H1 (cell line): Measurements from ENCODE around the gene SPR. TPM values are rescaled to one million over a fixed set of nuclear protein-coding genes. Genes with fewer than 3 reads are reported as not detected.

ENCODE experiments used
- CTCF ChIA-PET: fragments of 300-600 bp; sonication (Branson Sonifier 250); formaldehyde crosslinking; loops from one replicate; lab custom pipeline; 2021; ENCODE audit not compliant: partially characterized antibody; lab: Charles Lee
- POLR2A ChIA-PET: fragments of 300-600 bp; sonication (Branson Sonifier 250); formaldehyde crosslinking; loops from one replicate; lab custom pipeline; 2021; ENCODE audit warnings: inconsistent platforms; ENCODE audit not compliant: partially characterized antibody; lab: Charles Lee
- DNase-seq, 2 experiments: peaks; one replicate each; pipeline versions ENCODE4 v3.0.0 to v3.0.0-alpha.2; 2010 to 2022; ENCODE audit warnings: low spot score in 2 of 2, low read depth in 1 of 2, mixed read lengths in 1 of 2
- FAIRE-seq: peaks from 2 replicates; lab custom pipeline; 2011; peaks lifted over from hg19 to GRCh38; lab: Jason Lieb, UNC
- H2AFZ ChIP-seq: 2 replicates; pipeline ENCODE4 v1.8.1; 2012; ENCODE audit warnings: low read length, inconsistent platforms
- H2AK5ac ChIP-seq: 2 replicates; pipeline ENCODE4 v1.6.1; 2013; ENCODE audit warnings: low read depth, low read length
- H2BK120ac ChIP-seq: replicated peaks from 2 replicates; pipeline ENCODE3; 2013; ENCODE audit warnings: low read depth, low read length, inconsistent platforms
- H2BK12ac ChIP-seq: 2 replicates; pipeline ENCODE4 v1.6.1; 2013; ENCODE audit warnings: low read depth, low read length
- H2BK15ac ChIP-seq: 2 replicates; pipeline ENCODE4 v1.6.1; 2013; ENCODE audit warnings: low read length
- H2BK20ac ChIP-seq: 2 replicates; pipeline ENCODE4 v1.6.1; 2013; ENCODE audit warnings: low read length
- H2BK5ac ChIP-seq: 2 replicates; pipeline ENCODE4 v1.6.1; 2013; ENCODE audit warnings: low read depth, low read length
- H3K14ac ChIP-seq: 2 replicates; pipeline ENCODE4 v1.6.1; 2013; ENCODE audit warnings: inconsistent platforms; ENCODE audit not compliant: insufficient read length
- H3K18ac ChIP-seq: 2 replicates; pipeline ENCODE4 v1.6.1; 2013; ENCODE audit warnings: low read length; ENCODE audit errors: extremely low read depth
- H3K23ac ChIP-seq: 2 replicates; pipeline ENCODE4 v1.6.1; 2013; ENCODE audit warnings: inconsistent platforms; ENCODE audit not compliant: insufficient read length
- H3K23me2 ChIP-seq: 2 replicates; pipeline ENCODE4 v1.6.1; 2013; ENCODE audit warnings: low read depth, low read length
- H3K27ac ChIP-seq: 2 replicates; pipeline ENCODE4 v1.6.1; 2011; ENCODE audit warnings: low read depth, low read length, inconsistent platforms
- H3K27me3 ChIP-seq, 4 experiments: replicated peaks in 1 of 4; 1 replicate in 1 of 4; 2 replicates in 3 of 4; pipeline versions ENCODE4 v1.6.1 to v1.8.1; 2011 to 2013; ENCODE audit warnings: low read length in 3 of 4, mild to moderate bottlenecking in 3 of 4, inconsistent platforms in 2 of 4, mixed read lengths in 2 of 4, moderate library complexity in 1 of 4; ENCODE audit not compliant: control insufficient read depth in 3 of 4, insufficient read depth in 3 of 4; ENCODE audit errors: extremely low read depth in 1 of 4
- H3K36me3 ChIP-seq, 4 experiments: 2 replicates each; pipeline versions ENCODE4 v1.6.1 to v1.8.1; 2011 to 2013; ENCODE audit warnings: mild to moderate bottlenecking in 4 of 4, low read length in 3 of 4, moderate library complexity in 2 of 4, control low read depth in 1 of 4, inconsistent platforms in 1 of 4; ENCODE audit not compliant: insufficient read depth in 4 of 4, control insufficient read depth in 2 of 4
- H3K4ac ChIP-seq: replicated peaks from 2 replicates; pipeline ENCODE3; 2013; ENCODE audit warnings: low read length, low read depth, mixed read lengths, inconsistent platforms; ENCODE audit not compliant: insufficient read length
- H3K4me1 ChIP-seq, 4 experiments: replicated peaks in 1 of 4; 1 replicate in 1 of 4; 2 replicates in 3 of 4; pipeline versions ENCODE4 v1.6.1 to v1.8.1; 2011 to 2013; ENCODE audit warnings: low read length in 3 of 4, inconsistent platforms in 2 of 4, mixed read lengths in 1 of 4; ENCODE audit not compliant: insufficient read depth in 4 of 4, control insufficient read depth in 3 of 4
- H3K4me2 ChIP-seq, 2 experiments: 2 replicates each; pipeline versions ENCODE4 v1.6.1 to v1.8.1; 2011 to 2013; ENCODE audit warnings: low read depth in 2 of 2, low read length in 2 of 2, control low read depth in 1 of 2, inconsistent platforms in 1 of 2, mild to moderate bottlenecking in 1 of 2; ENCODE audit not compliant: insufficient read depth in 1 of 2
- H3K4me3 ChIP-seq, 4 experiments: fragments of 200-600, 300-600 bp in 1 of 4; sonication (generic), shearing (Covaris generic), sonication (Bioruptor Twin) in 1 of 4; 2 replicates each; pipeline versions ENCODE4 v1.5.1 to v1.8.1; 2011 to 2016; ENCODE audit warnings: low read length in 4 of 4, low read depth in 3 of 4, control low read depth in 2 of 4, inconsistent platforms in 2 of 4, mild to moderate bottlenecking in 2 of 4, mixed read lengths in 1 of 4, moderate library complexity in 1 of 4; ENCODE audit not compliant: insufficient read depth in 2 of 4; ENCODE audit errors: extremely low read depth in 1 of 4
- H3K56ac ChIP-seq: replicated peaks from 2 replicates; pipeline ENCODE3; 2013; ENCODE audit warnings: low read depth, mild to moderate bottlenecking, mixed read lengths, low read length, inconsistent platforms; ENCODE audit not compliant: insufficient read length
- H3K79me1 ChIP-seq: 2 replicates; pipeline ENCODE4 v1.6.1; 2013; ENCODE audit warnings: low read depth, low read length, control low read depth
- H3K79me2 ChIP-seq, 2 experiments: 2 replicates each; pipeline versions ENCODE4 v1.6.1 to v1.8.1; 2012 to 2013; ENCODE audit warnings: low read length in 2 of 2, mild to moderate bottlenecking in 2 of 2, inconsistent platforms in 1 of 2; ENCODE audit not compliant: insufficient read depth in 2 of 2, control insufficient read depth in 1 of 2
- H3K9ac ChIP-seq, 4 experiments: replicated peaks in 1 of 4; 1 replicate in 1 of 4; 2 replicates in 3 of 4; pipeline versions ENCODE4 v1.6.1 to v1.8.1; 2011 to 2013; ENCODE audit warnings: low read depth in 3 of 4, low read length in 3 of 4, control low read depth in 2 of 4, mild to moderate bottlenecking in 2 of 4, moderate library complexity in 2 of 4, inconsistent platforms in 1 of 4; ENCODE audit errors: extremely low read depth in 1 of 4
- H3K9me3 ChIP-seq, 2 experiments: 2 replicates each; pipeline versions ENCODE4 v1.6.1 to v1.8.1; 2012 to 2013; ENCODE audit warnings: mild to moderate bottlenecking in 2 of 2, moderate library complexity in 2 of 2, control low read depth in 1 of 2, inconsistent platforms in 1 of 2, low read depth in 1 of 2, low read length in 1 of 2, mixed read lengths in 1 of 2; ENCODE audit not compliant: insufficient read depth in 2 of 2
- H4K20me1 ChIP-seq, 2 experiments: replicated peaks in 1 of 2; 2 replicates each; pipeline versions ENCODE3 to v1.8.1; 2011 to 2013; ENCODE audit warnings: inconsistent platforms in 2 of 2, low read length in 2 of 2, mild to moderate bottlenecking in 1 of 2; ENCODE audit not compliant: insufficient read depth in 2 of 2, control insufficient read depth in 1 of 2
- H4K5ac ChIP-seq: 2 replicates; pipeline ENCODE4 v1.6.1; 2013; ENCODE audit warnings: low read length, low read depth, mixed read lengths, inconsistent platforms; ENCODE audit not compliant: insufficient read length
- H4K8ac ChIP-seq: 2 replicates; pipeline ENCODE4 v1.8.0; 2013; ENCODE audit warnings: mild to moderate bottlenecking, moderate library complexity, low read length, inconsistent platforms; ENCODE audit not compliant: insufficient read depth; ENCODE audit errors: extremely low read depth
- H4K91ac ChIP-seq: replicated peaks from 2 replicates; pipeline ENCODE3; 2013; ENCODE audit warnings: low read length, mixed read lengths, inconsistent platforms; ENCODE audit not compliant: insufficient read length
- whole genome bisulfite sequencing, 2 experiments: shearing (Covaris generic) in 1 of 2; methylation state at CpG; one replicate each; pipeline versions ENCODE4 v1.1.6 to v1.1.7; 2013 to 2015; ENCODE audit warnings: low lambda C conversion rate in 2 of 2, mixed read lengths in 2 of 2, inconsistent platforms in 1 of 2, low coverage in 1 of 2, missing lambda C conversion rate in 1 of 2; ENCODE audit not compliant: insufficient replicate concordance in 2 of 2, insufficient coverage in 1 of 2, insufficient read length in 1 of 2; ENCODE audit errors: extremely low coverage in 1 of 2, missing lambda C conversion rate in 1 of 2; 5-methylcytosine and 5-hydroxymethylcytosine counted together
- long read RNA-seq, 2 experiments: library from RNA in 1 of 2; library from capped mRNA in 1 of 2; stranded (forward); transcript quantifications; one replicate each; pipeline ENCODE4 v2.0.0, GENCODE V29; 2021; ENCODE audit warnings: inconsistent platforms in 1 of 2
- polyA minus RNA-seq, 3 experiments: library from RNA; depleted of rRNA, polyadenylated mRNA; stranded (reverse); fragments of >200 nt; gene quantifications; 1 replicate in 2 of 3; 2 replicates in 1 of 3; pipeline ENCODE4 v1.2.3, GENCODE V29; 2011
- polyA plus RNA-seq, 7 experiments: library from polyadenylated mRNA; depleted of rRNA in 3 of 7; stranded (reverse) in 5 of 7; unstranded in 2 of 7; fragments of >200 nt in 5 of 7; fragments of 200-250 nt in 2 of 7; gene quantifications; 1 replicate in 5 of 7; 2 replicates in 1 of 7; 4 replicates in 1 of 7; pipeline versions ENCODE4 v1.2.1 to v1.2.3, GENCODE V29; 2011 to 2013; ENCODE audit warnings: missing spikeins in 2 of 7, mixed read lengths in 2 of 7
- total RNA-seq: library from RNA; stranded (reverse); fragmentation: NEBNext Ultra II Directional; extraction: Animal tissue kit (Norgen Biotek cat#: 25700); gene quantifications from 2 replicates; pipeline ENCODE4 v1.2.1, GENCODE V29; 2021

The SPR gene
- total RNA-seq (10.7 and 11.5 TPM in 2 replicates), polyA plus RNA-seq (2011; rRNA removed) (4.2 and 4.5 TPM in 2 replicates), polyA minus RNA-seq (2011; rRNA and poly(A)+ RNA removed) (2.3 and 4.9 TPM in 2 replicates)
- 8.9 TPM for polyA plus RNA-seq (2011; cell fraction: cytosol; rRNA removed)
- polyA plus RNA-seq (2011; cell fraction: nucleus; rRNA removed): 5.4 TPM
- 7.2 to 11.0 TPM (median 10.2 TPM) in 4 replicates for polyA plus RNA-seq (2012, experiment 1 of 2)
- 9.2 TPM for polyA plus RNA-seq (2012, experiment 2 of 2)
- 5.3 TPM for polyA plus RNA-seq (2013, experiment 1 of 2)
- 6.1 TPM for polyA plus RNA-seq (2013, experiment 2 of 2)
- polyA minus RNA-seq (2011; cell fraction: cytosol; rRNA and poly(A)+ RNA removed): 4.0 TPM
- polyA minus RNA-seq (2011; cell fraction: nucleus; rRNA and poly(A)+ RNA removed): 2.3 TPM
- long read RNA-seq, experiment 1, partial matches to known transcripts: 2 of 6 reads
- long read RNA-seq, experiment 1, other reads (novel, unspliced or antisense): 1 of 6 reads
- long read RNA-seq, experiment 2: 0 reads

GRCh38 chr2:72887032-72887739, at the start of gene SPR:
SPR (plus strand) TSS chr2:72887408; CDS start chr2:72887433, 25 bp downstream.
- Histone ChIP-seq H3K27me3 (peaks cover 4 to 36% (median 24%) of the 10 kb centered on the region in 4 experiments), H2BK20ac (no peak within 1 kb of the TSS), H3K18ac (peak within 1 kb of the TSS; percentile 92), H3K4me3 (peak within 1 kb of the TSS; percentile 47 to 68 (median 65)), H2BK15ac (peak within 1 kb of the TSS; percentile 65; the same call in 1 of the 2 replicates), H3K4me2 (peak within 1 kb of the TSS; percentile 67 to 95), H3K23ac (no peak within 1 kb of the TSS), H4K5ac (no peak within 1 kb of the TSS), H2AFZ (peak within 1 kb of the TSS; percentile 96), H3K23me2 (peaks cover 9% of the 10 kb centered on the region; the same call in 1 of the 2 replicates), H2AK5ac (no peak within 1 kb of the TSS), H4K91ac (no peak within 1 kb of the TSS), H3K56ac (no peak within 1 kb of the TSS), H4K8ac (peak within 1 kb of the TSS; percentile 29), H3K79me2 (no peaks in the 10 kb centered on the region), H2BK120ac (no peak within 1 kb of the TSS), H3K27ac (no peak within 1 kb of the TSS), H3K9me3 (no peaks in the 10 kb centered on the region), H3K4me1 (peaks cover 0 to 8% (median 1%) of the 10 kb centered on the region in 4 experiments; a peak in 5 of 7 replicates), H2BK12ac (peak within 1 kb of the TSS; percentile 50; the same call in 1 of the 2 replicates), H3K36me3 (no peaks in the 10 kb centered on the region), H3K14ac (no peak within 1 kb of the TSS), H3K4ac (no peak within 1 kb of the TSS), H3K79me1 (no peaks in the 10 kb centered on the region), H4K20me1 (peaks cover 0 to 9% of the 10 kb centered on the region in 2 experiments), H3K9ac (no peak within 1 kb of the TSS), H2BK5ac (no peak within 1 kb of the TSS)
- CTCF ChIA-PET: interaction anchor here (0.6 to 19.1 kb wide), 49 partner anchors 8 to 315 kb away, joined by 3 to 497 read pairs (median 4); partner anchors contain the start of genes EMX1 and NOTO
- WGBS, 2 experiments: 1% methylated on average over 64 of the region's 76 CpGs; no CpG with 5 or more reads in 1 of the 2 experiments
- DNase-seq (peak in 1 of 2 experiments; percentile 81), FAIRE-seq (no peak)
- POLR2A ChIA-PET: interaction anchor here (0.6 to 2.0 kb wide), 4 partner anchors 11 to 88 kb away, joined by 3 to 7 read pairs (median 5); partner anchors contain the start of gene EMX1
